GM21526 (cell line): Measurements from ENCODE around the gene NLRP14.

Source experiments
- ATAC-seq: cut with Tn5 transposase; IDR thresholded peaks from one replicate; pipeline ENCODE4 v1.9.1; 2021; ENCODE audit warnings: moderate library complexity; ENCODE audit not compliant: unreplicated experiment, low FRiP score

Gene NLRP14, protein sequence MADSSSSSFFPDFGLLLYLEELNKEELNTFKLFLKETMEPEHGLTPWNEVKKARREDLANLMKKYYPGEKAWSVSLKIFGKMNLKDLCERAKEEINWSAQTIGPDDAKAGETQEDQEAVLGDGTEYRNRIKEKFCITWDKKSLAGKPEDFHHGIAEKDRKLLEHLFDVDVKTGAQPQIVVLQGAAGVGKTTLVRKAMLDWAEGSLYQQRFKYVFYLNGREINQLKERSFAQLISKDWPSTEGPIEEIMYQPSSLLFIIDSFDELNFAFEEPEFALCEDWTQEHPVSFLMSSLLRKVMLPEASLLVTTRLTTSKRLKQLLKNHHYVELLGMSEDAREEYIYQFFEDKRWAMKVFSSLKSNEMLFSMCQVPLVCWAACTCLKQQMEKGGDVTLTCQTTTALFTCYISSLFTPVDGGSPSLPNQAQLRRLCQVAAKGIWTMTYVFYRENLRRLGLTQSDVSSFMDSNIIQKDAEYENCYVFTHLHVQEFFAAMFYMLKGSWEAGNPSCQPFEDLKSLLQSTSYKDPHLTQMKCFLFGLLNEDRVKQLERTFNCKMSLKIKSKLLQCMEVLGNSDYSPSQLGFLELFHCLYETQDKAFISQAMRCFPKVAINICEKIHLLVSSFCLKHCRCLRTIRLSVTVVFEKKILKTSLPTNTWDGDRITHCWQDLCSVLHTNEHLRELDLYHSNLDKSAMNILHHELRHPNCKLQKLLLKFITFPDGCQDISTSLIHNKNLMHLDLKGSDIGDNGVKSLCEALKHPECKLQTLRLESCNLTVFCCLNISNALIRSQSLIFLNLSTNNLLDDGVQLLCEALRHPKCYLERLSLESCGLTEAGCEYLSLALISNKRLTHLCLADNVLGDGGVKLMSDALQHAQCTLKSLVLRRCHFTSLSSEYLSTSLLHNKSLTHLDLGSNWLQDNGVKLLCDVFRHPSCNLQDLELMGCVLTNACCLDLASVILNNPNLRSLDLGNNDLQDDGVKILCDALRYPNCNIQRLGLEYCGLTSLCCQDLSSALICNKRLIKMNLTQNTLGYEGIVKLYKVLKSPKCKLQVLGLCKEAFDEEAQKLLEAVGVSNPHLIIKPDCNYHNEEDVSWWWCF

GRCh38 chr11:7020183-7020917, at the start of gene NLRP14, which contains the start of gene ZNF214:
Gene NLRP14 (plus strand): TSS chr11:7020479. CDS start chr11:7038587, 18,108 bp downstream.
Gene ZNF214 (minus strand): TSS chr11:7020346. CDS start chr11:7002835, 17,511 bp downstream.
- no peak for ATAC-seq

DNA sequence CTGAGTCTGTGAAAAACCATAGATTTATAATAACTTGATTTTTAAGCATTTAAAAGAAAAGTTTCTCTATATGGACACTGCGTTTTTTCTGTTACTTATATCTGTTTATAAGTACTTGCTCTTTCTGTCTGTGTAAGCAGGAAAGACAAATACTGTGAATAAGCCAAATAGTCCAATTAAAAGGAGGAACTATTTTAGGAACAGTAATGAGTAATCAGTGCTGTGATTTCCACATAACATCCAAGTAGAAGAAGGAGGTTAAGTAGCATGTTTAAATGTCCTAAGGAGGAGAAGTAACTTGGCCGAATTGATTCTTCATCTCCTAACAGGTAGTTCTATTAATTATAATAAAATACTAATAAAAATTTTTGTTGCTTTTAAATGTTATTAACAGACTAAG, 40.9 kb upstream of the NLRP14 start:
- ATAC-seq: no peak

DNA sequence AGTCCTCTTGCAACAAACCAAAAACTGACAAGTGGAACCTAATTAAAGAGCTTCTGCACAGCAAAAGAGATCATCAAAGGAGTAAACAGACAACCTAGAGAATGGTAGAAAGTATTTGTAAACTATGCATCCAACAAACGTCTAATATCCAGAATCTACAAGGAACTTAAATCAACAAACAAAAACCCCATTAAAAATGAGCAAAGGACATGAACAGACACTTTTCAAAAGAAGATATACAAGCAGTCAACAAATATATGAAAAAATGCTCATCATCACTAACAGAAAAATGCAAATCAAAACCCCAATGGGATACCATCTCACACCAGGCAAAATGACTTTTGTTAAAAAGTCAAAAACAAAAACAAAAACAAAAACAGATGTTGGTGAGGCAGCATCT, 33.8 kb upstream of the NLRP14 start:
- ATAC-seq: no peak

DNA sequence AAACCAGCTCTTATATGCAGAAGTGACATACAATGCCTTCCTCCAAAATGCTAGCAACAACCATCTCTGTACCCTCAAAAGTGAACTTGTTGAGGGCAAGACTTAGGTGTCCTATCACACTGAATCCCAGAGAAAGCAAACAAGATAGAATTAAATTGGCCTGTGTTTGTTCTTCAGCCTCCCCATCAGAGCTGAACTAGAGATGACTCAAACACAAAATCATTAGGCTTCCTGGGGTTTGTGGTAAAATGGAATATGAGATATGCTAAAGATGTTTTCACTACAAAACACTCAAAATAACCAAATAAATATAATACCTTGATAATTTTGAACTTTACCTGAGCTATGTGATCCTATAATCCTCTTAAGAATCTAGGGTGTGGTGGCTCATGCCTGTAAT, 31.8 kb upstream of the NLRP14 start:
- ATAC-seq: no peak

GRCh38 chr11:6991227-6991626, 29.1 kb upstream of the NLRP14 start:
- ATAC-seq: no peak

DNA sequence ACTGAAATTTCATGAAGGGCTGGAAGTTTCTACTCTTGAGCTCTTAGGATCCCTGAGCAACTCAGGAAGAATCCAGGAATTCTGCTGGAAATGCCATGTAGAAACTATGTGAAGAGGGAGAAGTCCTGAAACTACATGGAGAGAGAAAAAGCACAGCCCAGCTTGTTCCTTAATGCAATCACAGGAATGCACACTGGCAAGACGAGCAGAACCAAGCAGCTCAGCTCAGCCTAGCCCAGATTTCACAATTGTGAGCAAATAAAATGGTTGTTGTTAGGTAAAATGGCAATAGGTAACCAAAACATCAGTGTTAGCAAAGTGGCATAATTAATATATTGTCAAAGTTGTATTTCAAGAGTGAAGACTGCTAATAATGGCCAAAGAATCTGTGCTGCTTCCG, 28.3 kb upstream of the NLRP14 start:
- ATAC-seq: no peak

GRCh38 chr11:6992457-6993417, 27.5 kb upstream of the NLRP14 start:
- ATAC-seq: no peak

- no peak for ATAC-seq
Observed at GRCh38 chr11:6995703-6996102, 24.6 kb upstream of the NLRP14 start.

DNA sequence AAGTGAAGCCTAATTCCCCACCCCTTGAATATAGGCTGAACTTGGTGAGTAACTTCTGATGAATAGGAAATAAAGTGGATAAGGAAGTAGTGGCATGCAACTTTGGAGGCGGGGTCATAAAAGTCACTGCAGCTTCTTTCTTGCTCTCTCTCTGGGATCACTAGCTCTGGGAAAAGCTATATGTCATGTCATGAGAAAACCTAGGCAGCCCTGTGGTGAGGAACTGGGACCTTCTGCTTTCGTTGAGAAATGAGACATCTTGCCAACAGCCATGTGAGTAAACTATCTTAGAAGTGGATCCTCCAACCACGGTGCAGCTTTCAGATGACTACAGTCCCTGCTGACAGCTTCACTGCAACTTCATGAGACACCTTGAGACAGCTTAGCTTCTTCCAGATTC, 15.8 kb upstream of the NLRP14 start:
- no peak for ATAC-seq

DNA sequence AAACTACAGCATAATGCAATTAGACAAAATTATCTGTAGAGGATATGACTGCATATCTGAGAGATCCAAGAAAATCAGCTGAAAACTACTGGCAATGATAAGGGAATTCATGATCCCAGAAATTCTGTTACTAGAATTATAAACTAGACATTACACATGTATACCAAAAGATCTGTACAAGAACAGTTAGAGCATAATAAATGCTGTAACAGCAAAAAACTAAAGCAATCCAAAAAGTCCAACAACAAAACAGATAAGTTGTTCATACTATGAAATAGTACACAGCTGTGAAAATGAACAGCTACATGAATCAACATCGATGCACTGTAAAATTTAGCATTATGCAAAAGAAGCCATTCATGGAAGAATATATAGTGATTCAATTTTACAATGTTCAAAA, 6.2 kb upstream of the NLRP14 start:
- no peak for ATAC-seq

DNA sequence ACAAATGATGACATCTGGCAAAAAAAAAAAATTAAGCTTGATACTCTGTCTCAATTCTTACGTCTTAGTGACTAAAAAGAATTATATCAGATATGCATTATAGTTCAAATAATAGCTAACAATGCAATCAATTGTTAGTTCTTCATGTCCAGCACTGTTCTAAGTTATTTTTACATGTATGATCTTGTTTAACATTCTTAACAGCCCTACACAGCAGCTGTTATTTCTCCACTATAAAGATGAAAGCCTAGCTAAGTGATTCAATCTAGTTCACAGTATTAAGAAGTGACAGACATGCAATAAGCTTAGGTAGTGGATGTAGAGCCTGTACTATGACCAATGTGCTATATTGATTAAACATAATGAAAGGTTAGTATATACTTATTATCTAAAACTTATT, 4.3 kb upstream of the NLRP14 start:
- ATAC-seq: no peak

GRCh38 chr11:7019500-7020182, 638 bp upstream of the NLRP14 start:
- ATAC-seq: no peak

GRCh38 chr11:7021318-7021717, 1.0 kb downstream of the NLRP14 start:
- no peak for ATAC-seq

DNA sequence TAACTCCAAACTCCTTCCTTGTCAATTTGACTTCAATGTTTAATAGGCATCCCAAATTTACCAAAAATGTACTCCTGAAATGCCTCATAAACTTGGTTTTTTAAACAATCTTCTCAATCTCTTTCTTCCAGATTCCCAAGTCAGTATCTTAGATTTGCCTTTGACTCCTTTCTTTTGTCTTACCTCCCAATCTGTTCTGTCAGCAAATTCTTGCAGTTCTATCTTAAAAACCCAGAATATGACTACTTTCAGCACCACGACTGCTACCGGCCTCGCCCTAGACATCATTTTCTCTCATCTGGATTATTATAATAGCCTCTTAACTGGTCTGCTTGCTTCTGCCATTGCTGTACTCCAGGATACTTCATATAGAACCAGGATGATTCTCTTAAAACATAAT, 7.9 kb downstream of the NLRP14 start:
- ATAC-seq: no peak

DNA sequence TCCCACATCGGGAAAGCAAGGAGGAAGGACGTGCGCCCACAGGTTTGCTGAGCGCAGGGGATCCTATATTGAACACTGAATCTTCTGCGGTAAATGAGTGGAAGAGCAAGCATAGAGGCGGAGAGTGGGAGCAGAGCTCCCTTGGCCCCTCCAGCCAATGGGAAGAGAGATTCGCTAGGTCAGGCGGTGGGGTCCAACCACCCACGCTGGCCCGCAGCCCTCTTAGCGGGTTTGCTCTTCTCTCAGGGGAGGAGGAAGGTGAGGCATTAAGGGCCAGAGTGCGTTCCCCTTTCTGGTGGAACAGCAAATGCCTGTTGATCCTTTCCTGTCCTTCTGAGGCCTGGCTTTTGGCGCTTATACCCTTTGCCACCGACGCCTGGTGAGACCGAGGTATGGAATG, 10.6 kb downstream of the NLRP14 start:
- ATAC-seq: no peak

DNA sequence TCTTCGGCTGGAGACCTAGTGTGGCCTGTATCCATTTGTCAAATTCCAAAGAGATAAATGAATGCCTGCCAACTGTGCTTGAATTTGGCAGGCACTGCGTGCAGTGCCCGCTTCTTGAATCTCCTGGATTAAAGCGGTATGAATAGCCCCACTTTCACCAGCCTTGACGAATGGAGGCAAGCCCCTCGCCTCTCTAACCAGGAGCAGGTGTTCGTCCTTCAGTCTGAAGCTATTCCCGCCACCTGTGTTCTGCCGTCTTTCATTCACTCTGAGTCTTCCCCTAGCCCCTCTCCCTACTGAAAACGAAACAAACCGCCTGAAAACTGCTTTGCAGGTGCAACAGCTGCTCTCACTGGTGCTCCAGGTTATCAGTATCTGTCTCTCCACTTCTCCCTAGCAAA, 11.2 kb downstream of the NLRP14 start:
- ATAC-seq: no peak

GRCh38 chr11:7032692-7033091, 12.4 kb downstream of the NLRP14 start:
- ATAC-seq: no peak

DNA sequence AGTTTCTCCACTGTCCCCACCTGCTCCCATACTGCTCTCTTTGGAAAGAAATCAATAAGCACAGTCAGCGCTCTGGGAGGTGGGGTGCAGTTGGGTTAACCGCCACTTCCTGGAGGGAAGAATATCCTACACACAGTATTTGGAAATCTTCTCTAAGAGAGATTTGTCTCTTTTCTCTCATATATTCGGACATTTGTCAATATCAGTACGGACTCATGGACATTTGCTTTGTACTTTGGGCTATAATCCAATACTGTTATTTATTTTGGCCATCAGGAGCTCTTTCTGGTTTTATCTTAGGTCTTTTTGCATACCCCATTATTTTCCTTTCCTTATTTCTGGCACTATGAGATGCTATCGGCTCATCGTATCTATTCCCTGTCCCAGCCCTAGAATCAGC, 13.7 kb downstream of the NLRP14 start:
- ATAC-seq: no peak
